ENCODE data around the gene GLT8D1.

DNA sequence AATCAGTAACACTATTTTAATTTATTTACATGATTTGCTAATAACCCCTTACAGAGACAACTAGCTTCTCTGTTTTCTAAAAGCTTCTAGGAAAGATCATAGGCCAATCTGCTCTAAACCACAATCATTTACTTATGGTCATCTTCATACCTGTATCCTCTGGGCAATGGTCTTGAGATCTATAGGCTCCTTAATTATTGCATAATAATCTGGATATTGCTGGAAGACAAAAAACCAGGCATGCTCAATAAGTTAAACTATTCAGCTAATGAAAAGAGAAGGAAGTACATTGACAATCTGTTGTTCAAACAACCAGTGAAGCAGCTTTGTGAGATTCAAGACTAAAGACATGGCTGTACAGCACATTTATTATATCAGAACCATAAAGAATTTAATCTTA is 54.0 kb downstream of the GLT8D1 start:
- TF ChIP-seq, protein P1, sequence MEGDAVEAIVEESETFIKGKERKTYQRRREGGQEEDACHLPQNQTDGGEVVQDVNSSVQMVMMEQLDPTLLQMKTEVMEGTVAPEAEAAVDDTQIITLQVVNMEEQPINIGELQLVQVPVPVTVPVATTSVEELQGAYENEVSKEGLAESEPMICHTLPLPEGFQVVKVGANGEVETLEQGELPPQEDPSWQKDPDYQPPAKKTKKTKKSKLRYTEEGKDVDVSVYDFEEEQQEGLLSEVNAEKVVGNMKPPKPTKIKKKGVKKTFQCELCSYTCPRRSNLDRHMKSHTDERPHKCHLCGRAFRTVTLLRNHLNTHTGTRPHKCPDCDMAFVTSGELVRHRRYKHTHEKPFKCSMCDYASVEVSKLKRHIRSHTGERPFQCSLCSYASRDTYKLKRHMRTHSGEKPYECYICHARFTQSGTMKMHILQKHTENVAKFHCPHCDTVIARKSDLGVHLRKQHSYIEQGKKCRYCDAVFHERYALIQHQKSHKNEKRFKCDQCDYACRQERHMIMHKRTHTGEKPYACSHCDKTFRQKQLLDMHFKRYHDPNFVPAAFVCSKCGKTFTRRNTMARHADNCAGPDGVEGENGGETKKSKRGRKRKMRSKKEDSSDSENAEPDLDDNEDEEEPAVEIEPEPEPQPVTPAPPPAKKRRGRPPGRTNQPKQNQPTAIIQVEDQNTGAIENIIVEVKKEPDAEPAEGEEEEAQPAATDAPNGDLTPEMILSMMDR (IDR thresholded peaks at IDR 0.05): no peak
- TF ChIP-seq POLR2A (IDR thresholded peaks at IDR 0.05): no peak

All from testis (tissue), 2 donors.